TTC549 (cell line): Measurements from ENCODE around the gene SLC40A1.

Source experiments
- FAIRE-seq: peaks from 2 replicates; lab custom pipeline; 2012; peaks lifted over from hg19 to GRCh38; lab: Jason Lieb, UNC

Gene SLC40A1

GRCh38 chr2:189511210-189511959 lies 69.2 kb downstream of the SLC40A1 start:
- no peak for FAIRE-seq
